NT2/D1 (cell line): ENCODE data around the gene POLR2M.

ENCODE experiments used
- YY1 ChIP-seq: IDR thresholded peaks from 2 replicates; pipeline ENCODE4 v1.6.1; 2011; ENCODE audit not compliant: insufficient read length, insufficient read depth
- ZNF274 ChIP-seq: IDR thresholded peaks from 2 replicates; pipeline ENCODE4 v1.6.1; 2011; ENCODE audit warnings: mild to moderate bottlenecking, low read depth, low read length

DNA sequence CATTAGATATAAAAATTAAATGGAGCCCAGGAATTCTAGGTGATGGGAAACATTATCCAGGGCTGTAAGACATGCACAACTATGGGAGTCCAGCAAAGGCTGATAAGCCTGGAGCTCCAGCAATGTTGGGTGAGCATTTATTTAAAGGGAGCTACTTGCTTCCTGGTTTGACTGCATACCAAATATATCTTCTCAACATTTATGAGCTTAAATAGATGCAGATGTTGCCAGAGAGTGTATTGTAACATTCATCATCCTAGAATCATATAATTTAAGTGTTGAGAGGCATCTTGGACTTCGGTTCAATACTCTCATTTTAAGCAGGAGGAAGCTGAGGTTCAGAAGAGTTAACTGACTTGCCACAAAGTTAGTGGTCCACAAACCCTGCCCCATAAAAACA lies 12.2 kb upstream of the POLR2M start:
- TF ChIP-seq YY1, result no peak
- TF ChIP-seq ZNF274, result no peak
